Osteocyte (in vitro differentiated cells): ENCODE results near the gene CPA1. TPM values are rescaled to one million over a fixed set of nuclear protein-coding genes. Genes with fewer than 3 reads are reported as not detected.

Experiments
- DNase-seq: peaks from one replicate; pipeline ENCODE4 v3.0.0; 2021; ENCODE audit warnings: mixed read lengths; ENCODE audit not compliant: unreplicated experiment; ENCODE audit errors: extremely low spot score
- H3K27ac Mint-ChIP-seq: one replicate; pipeline ENCODE4 v1.8.0; 2021; ENCODE audit warnings: mild to moderate bottlenecking, mixed read lengths; ENCODE audit not compliant: unreplicated experiment
- H3K27me3 Mint-ChIP-seq: one replicate; pipeline ENCODE4 v1.8.0; 2021; ENCODE audit warnings: mixed read lengths; ENCODE audit not compliant: unreplicated experiment
- H3K36me3 Mint-ChIP-seq: one replicate; pipeline ENCODE4 v1.8.0; 2021; ENCODE audit warnings: mixed read lengths; ENCODE audit not compliant: unreplicated experiment
- H3K4me1 Mint-ChIP-seq: one replicate; pipeline ENCODE4 v1.8.0; 2021; ENCODE audit warnings: mixed read lengths; ENCODE audit not compliant: unreplicated experiment
- H3K4me3 Mint-ChIP-seq: one replicate; pipeline ENCODE4 v1.8.0; 2021; ENCODE audit warnings: mild to moderate bottlenecking, moderate library complexity, mixed read lengths; ENCODE audit not compliant: unreplicated experiment
- H3K9me3 Mint-ChIP-seq: one replicate; pipeline ENCODE4 v1.8.0; 2021; ENCODE audit warnings: mixed read lengths; ENCODE audit not compliant: unreplicated experiment
- total RNA-seq: library from RNA; stranded (reverse); gene quantifications from 2 replicates; pipeline ENCODE4 v1.2.1, GENCODE V29; 2021
- TF ChIP-seq, protein P1 (sequence below): fragments of 200-600 bp; sonication (generic); IDR thresholded peaks from 2 replicates; pipeline ENCODE4 v1.5.0; 2021; ENCODE audit warnings: antibody characterized with exemption, mild to moderate bottlenecking, moderate library complexity

CPA1 gene
- total RNA-seq, 1 donor from 2014 or later: not detected

DNA sequence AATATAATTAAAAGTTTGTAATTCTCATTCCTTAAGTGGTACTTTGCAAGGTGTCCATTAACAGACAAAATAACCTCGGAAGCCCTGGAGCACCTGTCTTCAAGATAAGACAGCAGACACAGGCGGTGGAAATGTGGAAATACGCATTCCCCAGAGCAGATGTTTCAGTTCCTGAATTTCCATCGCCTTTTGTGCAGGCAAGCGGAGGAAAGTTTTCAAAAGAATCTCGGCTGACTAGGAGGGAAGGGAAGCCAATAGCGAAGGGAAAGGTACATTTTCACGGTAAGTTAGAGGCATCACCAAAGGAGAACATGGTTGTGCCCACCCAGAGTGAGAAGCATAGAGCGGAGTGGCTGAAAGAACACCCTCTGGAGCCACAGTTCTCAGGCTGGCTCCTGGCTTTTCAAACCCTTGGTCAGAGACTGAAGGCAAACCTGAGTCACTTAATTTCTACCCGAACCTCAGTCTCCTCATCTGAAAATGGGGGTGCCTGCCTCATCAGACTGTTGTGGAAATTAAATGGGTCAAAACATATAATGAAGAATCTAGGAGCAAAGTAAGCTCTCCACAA is 13.6 kb downstream of the CPA1 start:
- H3K4me3 Mint-ChIP-seq: no peak overlapping the region
- TF ChIP-seq, protein P1, sequence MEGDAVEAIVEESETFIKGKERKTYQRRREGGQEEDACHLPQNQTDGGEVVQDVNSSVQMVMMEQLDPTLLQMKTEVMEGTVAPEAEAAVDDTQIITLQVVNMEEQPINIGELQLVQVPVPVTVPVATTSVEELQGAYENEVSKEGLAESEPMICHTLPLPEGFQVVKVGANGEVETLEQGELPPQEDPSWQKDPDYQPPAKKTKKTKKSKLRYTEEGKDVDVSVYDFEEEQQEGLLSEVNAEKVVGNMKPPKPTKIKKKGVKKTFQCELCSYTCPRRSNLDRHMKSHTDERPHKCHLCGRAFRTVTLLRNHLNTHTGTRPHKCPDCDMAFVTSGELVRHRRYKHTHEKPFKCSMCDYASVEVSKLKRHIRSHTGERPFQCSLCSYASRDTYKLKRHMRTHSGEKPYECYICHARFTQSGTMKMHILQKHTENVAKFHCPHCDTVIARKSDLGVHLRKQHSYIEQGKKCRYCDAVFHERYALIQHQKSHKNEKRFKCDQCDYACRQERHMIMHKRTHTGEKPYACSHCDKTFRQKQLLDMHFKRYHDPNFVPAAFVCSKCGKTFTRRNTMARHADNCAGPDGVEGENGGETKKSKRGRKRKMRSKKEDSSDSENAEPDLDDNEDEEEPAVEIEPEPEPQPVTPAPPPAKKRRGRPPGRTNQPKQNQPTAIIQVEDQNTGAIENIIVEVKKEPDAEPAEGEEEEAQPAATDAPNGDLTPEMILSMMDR: no peak
- peaks cover under 1% of the 10 kb centered on the region for H3K9me3 Mint-ChIP-seq
- H3K36me3 Mint-ChIP-seq: peaks cover 3% of the 10 kb centered on the region
- DNase-seq: no peak
- no peak overlapping the region for H3K27ac Mint-ChIP-seq
- H3K27me3 Mint-ChIP-seq: no peaks in the 10 kb centered on the region
- H3K4me1 Mint-ChIP-seq: peaks cover 50% of the 10 kb centered on the region

- Mint-ChIP-seq H3K4me3 (no peak overlapping the region), H3K4me1 (peaks cover 53% of the 10 kb centered on the region), H3K9me3 (no peaks in the 10 kb centered on the region), H3K27ac (no peak overlapping the region), H3K27me3 (no peaks in the 10 kb centered on the region), H3K36me3 (peaks cover 3% of the 10 kb centered on the region)
- DNase-seq: no peak
- TF ChIP-seq, protein P1: no peak
These were observed 14.3 kb downstream of the CPA1 start for GRCh38 chr7:130394421-130395195.

GRCh38 chr7:130395421-130395820 is 15.1 kb downstream of the CPA1 start:
- Mint-ChIP-seq H3K36me3 (peaks cover 7% of the 10 kb centered on the region), H3K27ac (no peak overlapping the region), H3K4me1 (peaks cover 61% of the 10 kb centered on the region), H3K9me3 (no peaks in the 10 kb centered on the region), H3K4me3 (no peak overlapping the region), H3K27me3 (no peaks in the 10 kb centered on the region)
- no peak for DNase-seq
- TF ChIP-seq, protein P1: no peak

DNA sequence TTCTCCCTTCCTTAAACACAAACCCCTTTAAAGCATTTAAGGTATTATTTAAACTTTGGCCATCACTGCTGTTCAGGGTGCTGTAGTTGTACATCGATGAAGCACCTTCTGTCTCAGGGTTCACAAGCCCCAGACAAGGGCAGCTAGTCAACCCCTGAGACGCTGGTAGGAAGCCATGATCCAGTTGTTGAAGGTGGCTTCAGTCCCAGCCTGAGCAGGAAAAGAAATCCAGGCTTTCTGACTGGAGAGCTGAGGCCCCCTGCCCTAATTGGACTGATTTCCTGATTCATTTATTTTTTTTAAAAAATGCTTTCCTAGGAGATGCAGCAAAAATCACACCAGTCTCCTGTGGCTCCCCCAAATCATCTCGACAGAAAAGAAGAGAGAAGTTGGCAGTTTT is 15.8 kb downstream of the CPA1 start:
- Mint-ChIP-seq H3K27ac (no peak overlapping the region), H3K9me3 (no peaks in the 10 kb centered on the region), H3K27me3 (no peaks in the 10 kb centered on the region), H3K36me3 (peaks cover 7% of the 10 kb centered on the region), H3K4me3 (no peak overlapping the region), H3K4me1 (peaks cover 68% of the 10 kb centered on the region)
- TF ChIP-seq, protein P1: no peak
- DNase-seq: no peak

GRCh38 chr7:130397051-130397757 is 16.9 kb downstream of the CPA1 start:
- Mint-ChIP-seq H3K4me1 (peaks cover 67% of the 10 kb centered on the region), H3K4me3 (no peak overlapping the region), H3K9me3 (no peaks in the 10 kb centered on the region), H3K36me3 (peaks cover 7% of the 10 kb centered on the region), H3K27ac (peak overlapping the region; percentile 40), H3K27me3 (no peaks in the 10 kb centered on the region)
- TF ChIP-seq, protein P1: no peak
- no peak for DNase-seq
